Right lobe of liver (tissue), 4 donors: ENCODE data around the gene MYH6.

Experiments
- POLR2A ChIP-seq: fragments of 450-650 bp; IDR thresholded peaks from one replicate; pipeline ENCODE4 v1.6.1; 2017; ENCODE audit warnings: antibody characterized with exemption, mild to moderate bottlenecking
- TF ChIP-seq, protein P1 (sequence below), 4 donors: fragments of 200-600 bp in 3 of 4; fragments of 450-650 bp in 1 of 4; IDR thresholded peaks; one replicate each; pipeline versions ENCODE4 v1.5.1 to v1.8.0; 2016 to 2022; ENCODE audit warnings: antibody characterized with exemption in 4 of 4, mild to moderate bottlenecking in 2 of 4
- donor health status: DM: no; HTN: no; CAD: no.
- donor health status: DM: no; HTN: no; CAD: no.
- donor health status: DM: no; HTN: yes; CAD: no.

DNA sequence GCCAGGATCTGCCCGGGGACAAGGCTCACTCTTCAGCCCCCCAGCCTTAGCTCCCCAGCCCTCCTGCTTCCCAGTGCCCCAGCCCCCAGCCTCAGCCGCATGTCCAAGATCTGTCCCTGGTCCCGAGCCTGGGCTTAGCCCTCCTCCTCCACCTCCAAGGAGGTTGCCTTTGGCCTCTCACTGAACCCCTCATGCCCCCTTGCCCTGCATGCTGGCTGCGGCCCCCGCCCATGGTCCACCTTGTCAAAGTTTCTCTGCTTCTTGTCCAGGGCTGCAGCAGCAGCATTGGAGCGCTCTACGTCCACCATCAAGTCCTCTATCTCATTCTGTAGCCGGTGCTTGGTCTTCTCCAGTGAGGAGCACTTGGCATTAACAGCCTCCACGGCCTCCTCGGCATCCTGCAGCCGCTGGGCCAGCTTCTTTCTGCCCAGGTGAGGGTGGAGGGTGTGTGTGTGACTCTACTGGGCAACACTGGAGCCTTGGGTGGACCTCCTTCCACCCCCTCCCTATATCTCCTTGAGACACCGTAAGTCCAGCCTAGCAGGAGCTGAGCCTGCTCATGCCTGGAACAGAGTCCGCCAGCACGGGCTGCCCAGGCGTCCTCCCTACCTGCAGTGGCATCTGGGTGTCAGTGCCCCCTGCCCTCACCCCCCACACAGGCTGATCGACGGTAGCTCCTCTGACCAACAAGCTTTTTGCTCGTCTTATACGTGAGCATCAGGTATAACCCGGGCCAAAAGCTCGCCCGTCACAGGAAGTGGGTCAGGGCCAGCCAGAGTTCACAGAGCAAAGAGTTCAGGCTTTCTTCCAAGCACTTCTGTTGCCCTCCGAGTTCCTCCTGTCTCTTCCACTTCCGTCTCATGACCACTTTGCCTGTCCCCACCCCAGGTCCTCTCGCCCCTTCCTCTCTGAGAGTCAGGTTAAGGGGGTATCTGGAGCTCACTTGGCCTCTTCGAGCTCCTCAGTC, 19.9 kb downstream of the MYH6 start:
- TF ChIP-seq, protein P1, sequence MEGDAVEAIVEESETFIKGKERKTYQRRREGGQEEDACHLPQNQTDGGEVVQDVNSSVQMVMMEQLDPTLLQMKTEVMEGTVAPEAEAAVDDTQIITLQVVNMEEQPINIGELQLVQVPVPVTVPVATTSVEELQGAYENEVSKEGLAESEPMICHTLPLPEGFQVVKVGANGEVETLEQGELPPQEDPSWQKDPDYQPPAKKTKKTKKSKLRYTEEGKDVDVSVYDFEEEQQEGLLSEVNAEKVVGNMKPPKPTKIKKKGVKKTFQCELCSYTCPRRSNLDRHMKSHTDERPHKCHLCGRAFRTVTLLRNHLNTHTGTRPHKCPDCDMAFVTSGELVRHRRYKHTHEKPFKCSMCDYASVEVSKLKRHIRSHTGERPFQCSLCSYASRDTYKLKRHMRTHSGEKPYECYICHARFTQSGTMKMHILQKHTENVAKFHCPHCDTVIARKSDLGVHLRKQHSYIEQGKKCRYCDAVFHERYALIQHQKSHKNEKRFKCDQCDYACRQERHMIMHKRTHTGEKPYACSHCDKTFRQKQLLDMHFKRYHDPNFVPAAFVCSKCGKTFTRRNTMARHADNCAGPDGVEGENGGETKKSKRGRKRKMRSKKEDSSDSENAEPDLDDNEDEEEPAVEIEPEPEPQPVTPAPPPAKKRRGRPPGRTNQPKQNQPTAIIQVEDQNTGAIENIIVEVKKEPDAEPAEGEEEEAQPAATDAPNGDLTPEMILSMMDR (IDR thresholded peaks at IDR 0.05), result no peak
- TF ChIP-seq POLR2A, result no peak
